Stomach (tissue), 4 donors: Measurements from ENCODE around the gene EDN3.

ENCODE experiments used
- CTCF ChIP-seq, 7 experiments: fragments of 450-650 bp in 4 of 7; fragments of 200-600 bp in 3 of 7; sonication (generic) in 3 of 7; IDR thresholded peaks; one replicate each; pipeline ENCODE4 v1.5.1; 2016 to 2019; ENCODE audit warnings: antibody characterized with exemption in 7 of 7, control low read depth in 2 of 7, mild to moderate bottlenecking in 1 of 7
- EP300 ChIP-seq: sonication (generic); formaldehyde crosslinking; IDR thresholded peaks from one replicate; pipeline ENCODE4 v1.6.1; 2017; ENCODE audit warnings: antibody characterized with exemption
- POLR2A ChIP-seq, 4 donors: fragments of 450-650 bp; IDR thresholded peaks; one replicate each; pipeline ENCODE4 v1.6.1; 2016; ENCODE audit warnings: antibody characterized with exemption in 4 of 4, control low read depth in 2 of 4, mild to moderate bottlenecking in 1 of 4, moderate library complexity in 1 of 4

- no peak for TF ChIP-seq EP300
- no peak for TF ChIP-seq POLR2A (IDR thresholded peaks at IDR 0.05)
- no peak for TF ChIP-seq CTCF (IDR thresholded peaks at IDR 0.05)
Measured at GRCh38 chr20:59335377-59335776, 35.0 kb downstream of the EDN3 start.
